Measurements from ENCODE around the gene SYT8.

SYT8 gene

DNA sequence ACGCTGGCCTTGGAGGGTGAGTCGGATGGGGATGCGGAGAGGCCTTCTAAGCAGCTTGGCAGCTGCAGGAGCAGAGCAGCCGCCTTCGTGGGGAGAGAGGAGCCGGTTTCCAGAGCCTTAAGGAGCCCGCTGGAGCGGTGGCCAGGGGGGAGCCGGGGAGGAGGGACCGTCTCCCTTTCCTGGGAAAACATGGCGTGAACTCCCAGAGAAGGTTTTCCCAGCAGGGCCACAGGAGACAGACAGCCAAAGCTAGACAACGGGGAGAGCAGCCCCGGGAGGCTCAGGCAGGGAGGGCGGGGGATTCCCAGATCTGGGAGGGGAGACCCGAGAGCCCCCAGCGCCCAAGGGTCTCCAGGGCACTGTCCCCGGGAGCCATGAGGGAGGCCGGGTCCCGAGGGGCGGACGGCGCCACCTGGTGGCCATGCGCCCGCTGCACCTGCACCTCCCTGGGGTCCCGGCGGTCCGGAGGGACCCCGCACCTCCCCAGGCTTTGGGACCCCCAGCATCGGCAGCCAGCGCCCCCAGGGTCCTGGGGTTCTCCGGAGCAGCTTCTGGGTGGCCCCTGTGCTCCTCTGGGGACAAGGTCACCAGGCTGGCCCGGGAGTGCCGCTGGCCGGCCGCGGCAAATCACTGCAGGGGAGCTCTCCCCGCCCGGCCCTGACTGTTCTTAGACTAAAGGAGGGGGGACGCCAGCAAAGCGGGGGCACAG is 2.4 kb upstream of the SYT8 start:
- DNase-seq (ENCODE audit: low read depth, low spot score), result no peak

- DNase-seq (ENCODE audit: low read depth, low spot score), result no peak
These were observed 1.9 kb upstream of the SYT8 start for GRCh38 chr11:1832920-1833295.

DNA sequence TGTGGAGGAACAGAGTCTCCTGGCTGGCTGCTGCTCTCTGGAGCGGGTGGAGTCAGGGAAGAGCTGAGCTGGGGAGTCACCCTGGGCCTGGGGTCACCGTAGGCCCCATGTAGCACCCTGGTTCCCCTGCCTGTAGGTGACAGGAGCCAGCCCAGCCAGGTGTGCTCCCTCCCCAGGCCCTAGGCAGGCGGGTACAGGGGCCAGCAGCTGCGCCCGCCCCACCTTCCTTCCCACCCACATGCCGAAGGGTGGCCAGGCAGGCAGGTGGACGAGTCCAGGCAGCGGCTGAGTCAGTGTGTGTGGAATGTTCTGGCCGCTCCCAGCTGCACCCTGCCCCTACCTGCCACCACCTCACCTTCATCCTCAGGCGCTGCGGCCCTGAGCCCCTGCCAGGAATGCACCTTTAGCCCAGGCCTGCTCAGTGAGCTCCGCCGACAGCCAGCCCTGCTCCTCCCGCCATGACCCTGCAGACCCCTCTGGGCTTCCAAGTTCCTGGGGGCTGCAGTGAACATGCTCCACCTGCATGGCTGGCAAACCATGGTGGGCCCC is 654 bp upstream of the SYT8 start:
- DNase-seq (ENCODE audit: low read depth, low spot score), result no peak

GRCh38 chr11:1835671-1836010 is 851 bp downstream of the SYT8 start:
- DNase-seq (ENCODE audit: low read depth, low spot score), result no peak

GRCh38 chr11:1836011-1836945 is 1.5 kb downstream of the SYT8 start:
- DNase-seq (ENCODE audit: low read depth, low spot score), result no peak

GRCh38 chr11:1837171-1838076 is 2.6 kb downstream of the SYT8 start:
- DNase-seq (ENCODE audit: low read depth, low spot score), result peak; percentile 64

DNA sequence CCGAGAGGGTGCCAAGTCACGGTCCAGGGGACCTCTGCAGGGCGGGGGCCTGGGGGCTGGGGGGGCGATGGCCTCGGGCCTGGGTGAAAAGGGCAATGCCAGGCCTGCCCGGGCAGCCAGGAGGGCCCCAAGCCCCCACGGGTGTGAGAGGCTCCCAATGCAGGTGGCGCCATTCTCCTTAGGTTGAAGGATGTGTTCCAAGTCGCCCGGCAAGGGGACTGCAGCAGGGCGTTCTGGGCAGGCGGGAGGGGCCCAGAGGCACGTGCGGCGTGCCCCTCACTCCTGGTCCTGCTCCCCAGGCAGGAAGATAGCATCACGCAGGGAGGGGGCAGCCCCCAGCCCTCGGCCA is 3.3 kb downstream of the SYT8 start:
- no peak for DNase-seq (ENCODE audit: low read depth, low spot score)

GRCh38 chr11:1838426-1839144 is 3.8 kb downstream of the SYT8 start, which contains the start of gene TNNI2:
Gene TNNI2 (plus strand): TSS chr11:1838981. CDS start chr11:1839697, 716 bp downstream.
- no peak for DNase-seq (ENCODE audit: low read depth, low spot score)

DNA sequence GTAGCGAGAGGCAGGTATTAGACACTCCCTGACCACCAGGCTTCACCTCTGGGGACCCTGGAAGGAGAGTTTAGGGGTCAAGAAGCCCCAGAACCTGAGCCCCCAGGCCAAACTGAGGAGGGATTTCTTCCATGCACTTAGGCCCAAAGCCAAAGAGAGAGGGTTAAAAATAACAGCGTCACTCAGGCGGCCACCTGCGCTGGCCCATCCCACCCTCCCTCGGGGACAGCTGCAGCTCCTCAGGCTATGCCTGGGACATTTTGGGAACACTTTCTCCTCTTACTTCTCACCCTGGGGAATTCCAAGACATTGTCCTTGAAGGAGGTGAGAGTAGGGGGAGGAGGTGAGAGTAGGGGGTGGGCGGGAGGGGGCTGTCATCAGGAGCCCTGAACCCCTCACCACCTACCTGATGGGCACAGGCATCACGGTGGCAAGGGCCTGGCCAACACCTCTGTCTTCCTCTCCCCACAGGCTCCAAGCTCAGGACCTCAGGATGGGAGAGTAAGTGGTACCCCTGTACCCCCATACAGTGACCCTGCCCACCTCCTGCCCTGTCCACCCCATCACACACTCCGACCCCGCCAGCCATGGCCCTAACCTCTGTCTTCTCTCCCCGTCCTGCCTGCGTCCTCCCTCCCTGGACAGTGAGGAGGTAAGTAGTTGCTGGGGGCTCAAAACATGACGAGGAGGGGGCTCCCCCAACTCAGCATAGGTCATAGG is 4.6 kb downstream of the SYT8 start:
- no peak for DNase-seq (ENCODE audit: low read depth, low spot score)

GRCh38 chr11:1839924-1840779 is 5.4 kb downstream of the SYT8 start:
- DNase-seq (ENCODE audit: low read depth, low spot score), result no peak

DNA sequence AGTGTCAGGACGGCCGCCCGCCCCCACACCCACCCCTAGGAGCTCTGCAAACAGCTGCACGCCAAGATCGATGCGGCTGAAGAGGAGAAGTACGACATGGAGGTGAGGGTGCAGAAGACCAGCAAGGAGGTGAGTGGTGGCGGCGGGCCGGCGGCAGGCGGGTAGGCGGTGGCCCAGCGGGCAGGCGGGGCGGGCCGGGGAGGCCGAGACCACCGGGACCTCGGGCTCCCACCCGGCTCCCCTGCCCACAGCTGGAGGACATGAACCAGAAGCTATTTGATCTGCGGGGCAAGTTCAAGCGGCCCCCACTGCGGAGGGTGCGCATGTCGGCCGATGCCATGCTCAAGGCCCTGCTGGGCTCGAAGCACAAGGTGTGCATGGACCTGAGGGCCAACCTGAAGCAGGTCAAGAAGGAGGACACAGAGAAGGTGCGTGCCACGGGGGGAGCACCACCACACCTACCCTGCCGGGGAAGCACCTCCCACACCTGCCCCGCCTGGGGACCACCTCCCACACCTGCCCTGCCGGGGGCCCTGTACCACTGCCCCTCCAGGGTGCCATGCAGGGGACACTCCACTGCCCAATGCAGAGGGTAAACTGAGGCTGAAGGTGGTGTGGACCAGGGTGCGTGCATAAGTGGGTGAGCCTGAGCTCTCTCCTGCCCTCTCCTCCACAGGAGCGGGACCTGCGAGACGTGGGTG is 6.1 kb downstream of the SYT8 start:
- no peak for DNase-seq (ENCODE audit: low read depth, low spot score)

DNA sequence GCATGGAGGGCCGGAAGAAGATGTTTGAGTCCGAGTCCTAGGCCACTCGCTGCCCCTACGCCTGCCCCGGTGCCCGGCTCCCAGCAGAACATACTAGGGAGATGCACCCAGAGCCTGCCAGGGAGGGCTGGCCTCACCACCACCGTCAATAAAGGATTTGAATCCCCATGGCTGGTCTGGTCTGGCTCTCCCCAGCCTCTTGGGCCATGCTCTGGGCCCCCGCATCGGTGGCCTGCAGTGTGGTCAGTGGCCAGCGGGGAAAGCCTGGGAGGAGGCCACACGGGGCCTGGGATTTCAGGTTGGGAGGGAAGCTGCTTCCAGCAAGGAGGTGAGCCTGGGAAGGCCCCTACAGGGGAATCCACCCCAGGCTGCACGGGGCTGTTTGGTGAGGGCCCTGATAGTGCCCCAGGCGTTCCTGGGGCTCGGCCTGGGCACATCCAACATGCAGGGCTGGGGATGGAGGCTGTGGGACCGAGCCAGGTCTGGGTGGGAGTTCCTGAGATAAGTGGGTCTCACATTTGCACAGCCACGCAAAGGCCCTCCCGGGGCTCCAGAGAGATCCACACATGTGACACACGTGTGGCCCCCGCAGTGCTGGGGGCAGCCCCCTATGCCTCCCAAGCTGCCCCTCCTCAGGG is 6.8 kb downstream of the SYT8 start:
- DNase-seq (ENCODE audit: low read depth, low spot score), result no peak

DNA sequence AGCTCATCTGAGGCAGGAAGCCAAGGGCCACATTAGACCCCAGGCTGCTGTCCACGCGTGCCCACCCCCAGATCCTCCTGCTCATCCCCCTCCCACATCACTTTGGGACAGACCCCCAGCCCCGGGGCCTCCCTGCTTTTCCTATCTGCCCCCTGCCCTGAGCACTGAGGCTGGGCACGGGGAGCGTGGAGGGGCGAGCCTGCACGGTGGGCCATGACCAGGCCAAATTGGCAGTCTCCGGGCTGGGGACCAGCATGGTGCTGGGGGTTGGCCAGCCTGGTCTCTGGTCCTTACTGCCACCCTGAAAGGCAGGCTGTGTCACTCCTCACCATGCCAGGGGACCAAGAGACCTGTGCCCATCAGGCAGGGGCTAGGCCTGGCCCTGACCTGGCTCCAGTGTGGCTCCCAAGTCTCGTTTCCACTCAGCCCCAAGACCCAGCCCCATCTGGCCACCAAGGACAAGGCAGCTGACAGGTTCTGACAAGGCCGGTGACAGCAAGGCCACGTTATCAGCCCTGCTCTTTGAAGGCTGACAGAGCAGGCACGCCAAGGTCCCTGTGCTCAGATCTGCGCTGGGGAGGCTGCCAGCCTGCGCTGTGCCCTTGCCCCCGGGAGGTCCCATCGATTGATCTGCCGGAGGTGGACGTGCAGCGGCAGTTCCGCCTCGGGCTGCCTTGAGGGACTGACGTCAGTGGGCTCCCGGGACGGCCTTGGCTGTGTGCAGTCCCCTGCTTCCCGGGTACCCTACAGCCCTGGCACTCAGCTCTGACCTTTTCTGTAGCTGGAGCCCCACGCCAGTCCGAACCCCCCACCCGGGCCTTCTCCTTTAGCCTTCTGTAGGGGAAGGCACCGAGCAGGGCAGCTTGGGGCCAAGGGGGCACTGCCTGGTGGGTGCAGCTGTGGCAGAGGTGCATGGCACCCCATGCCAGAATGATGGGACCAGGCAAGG is 7.6 kb downstream of the SYT8 start:
- DNase-seq (ENCODE audit: low read depth, low spot score), result no peak

- DNase-seq (ENCODE audit: low read depth, low spot score), result no peak
These were observed 8.3 kb downstream of the SYT8 start for GRCh38 chr11:1843098-1843473.

GRCh38 chr11:1843796-1844195 is 9.0 kb downstream of the SYT8 start:
- no peak for DNase-seq (ENCODE audit: low read depth, low spot score)

- DNase-seq (ENCODE audit: low read depth, low spot score), result no peak
These were observed 9.7 kb downstream of the SYT8 start for GRCh38 chr11:1844221-1845094.
